ENCODE data around the gene HMGCS2. TPM values are rescaled to one million over a fixed set of nuclear protein-coding genes. Genes with fewer than 3 reads are reported as not detected.

HMGCS2 gene
- polyA plus RNA-seq, result 1 to 10 TPM in 1 of 3 donors, under 1 TPM in 2; 0.11 to 4.7 (median 0.67) TPM

- WGBS, 3 donors, result 50 to 74% (median 72%) methylated on average over 8 of the region's 8 CpGs
These were observed at the start of gene HMGCS2 for GRCh38 chr1:119768778-119769177. HMGCS2 (minus strand) TSS chr1:119768905; CDS start chr1:119768844, 61 bp downstream.

GRCh38 chr1:119818181-119818580 is 49.5 kb upstream of the HMGCS2 start:
- WGBS, 3 donors, result 90 to 93% (median 91%) methylated on average over 2 of the region's 2 CpGs
- no peak overlapping the region for H3K27ac ChIP-seq (ENCODE audit: low read depth, low read length)

More at GRCh38 chr1:119768778-119769177, at the start of gene HMGCS2:
- no peak within 1 kb of the TSS for H3K27ac ChIP-seq (ENCODE audit: low read depth, low read length)

- H3K27ac ChIP-seq (ENCODE audit: low read depth, low read length), result no peak overlapping the region
- 53 to 76% (median 60%) methylated on average over 2 of the region's 2 CpGs for WGBS, 3 donors
These were observed 47.7 kb upstream of the HMGCS2 start for GRCh38 chr1:119816407-119816806.

- no peak overlapping the region for H3K27ac ChIP-seq (ENCODE audit: low read depth, low read length)
- 78 to 80% (median 79%) methylated on average over 7 of the region's 7 CpGs for WGBS, 3 donors
These were observed 47.2 kb upstream of the HMGCS2 start for GRCh38 chr1:119815928-119816327.

GRCh38 chr1:119815361-119815760 is 46.7 kb upstream of the HMGCS2 start:
- 79 to 87% (median 86%) methylated on average over 3 of the region's 3 CpGs for WGBS, 3 donors
- no peak overlapping the region for H3K27ac ChIP-seq (ENCODE audit: low read depth, low read length)

- no peak overlapping the region for H3K27ac ChIP-seq (ENCODE audit: low read depth, low read length)
- WGBS, 3 donors, result 66 to 86% (median 72%) methylated on average over 1 of the region's 1 CpG
These were observed 45.6 kb upstream of the HMGCS2 start for GRCh38 chr1:119814288-119814687.

- H3K27ac ChIP-seq (ENCODE audit: low read depth, low read length), result no peak overlapping the region
- 78 to 85% (median 83%) methylated on average over 2 of the region's 2 CpGs for WGBS, 3 donors
These were observed 43.4 kb upstream of the HMGCS2 start for GRCh38 chr1:119811985-119812557.

GRCh38 chr1:119811387-119811786 is 42.7 kb upstream of the HMGCS2 start, which contains the start of gene REG4:
REG4 (minus strand) TSS chr1:119811460; CDS start chr1:119808769, 2,691 bp downstream.
- H3K27ac ChIP-seq (ENCODE audit: low read depth, low read length), result no peak within 1 kb of the TSS
- 77 to 85% (median 83%) methylated on average over 7 of the region's 7 CpGs for WGBS, 3 donors

GRCh38 chr1:119808972-119809550 is 40.4 kb upstream of the HMGCS2 start:
- 0 to 2% (median 1%) methylated on average over 6 of the region's 6 CpGs for WGBS, 3 donors

GRCh38 chr1:119808491-119808890 is 39.8 kb upstream of the HMGCS2 start:
- no peak overlapping the region for H3K27ac ChIP-seq (ENCODE audit: low read depth, low read length)
- 53 to 55% (median 53%) methylated on average over 3 of the region's 3 CpGs for WGBS, 3 donors

More at GRCh38 chr1:119808972-119809550, 40.4 kb upstream of the HMGCS2 start:
- no peak overlapping the region for H3K27ac ChIP-seq (ENCODE audit: low read depth, low read length)

- WGBS, 3 donors, result 31 to 79% (median 74%) methylated on average over 4 of the region's 4 CpGs
These were observed 37.8 kb upstream of the HMGCS2 start for GRCh38 chr1:119806489-119806888.

GRCh38 chr1:119805746-119806145 is 37.0 kb upstream of the HMGCS2 start:
- WGBS, 3 donors, result 93 to 94% (median 94%) methylated on average over 13 of the region's 13 CpGs
- no peak overlapping the region for H3K27ac ChIP-seq (ENCODE audit: low read depth, low read length)

More at GRCh38 chr1:119806489-119806888, 37.8 kb upstream of the HMGCS2 start:
- H3K27ac ChIP-seq (ENCODE audit: low read depth, low read length), result no peak overlapping the region

- WGBS, 3 donors, result 80 to 90% (median 88%) methylated on average over 8 of the region's 8 CpGs
- H3K27ac ChIP-seq (ENCODE audit: low read depth, low read length), result no peak overlapping the region
These were observed 36.5 kb upstream of the HMGCS2 start for GRCh38 chr1:119805247-119805646.

- WGBS, 3 donors, result 37 to 79% (median 74%) methylated on average over 15 of the region's 15 CpGs
- H3K27ac ChIP-seq (ENCODE audit: low read depth, low read length), result no peak overlapping the region
These were observed 31.0 kb upstream of the HMGCS2 start for GRCh38 chr1:119799599-119800177.

- H3K27ac ChIP-seq (ENCODE audit: low read depth, low read length), result no peak overlapping the region
- WGBS, 3 donors, result 74 to 82% (median 79%) methylated on average over 4 of the region's 4 CpGs
These were observed 30.3 kb upstream of the HMGCS2 start for GRCh38 chr1:119799003-119799402.

- no peak overlapping the region for H3K27ac ChIP-seq (ENCODE audit: low read depth, low read length)
- WGBS, 3 donors, result 83 to 92% (median 92%) methylated on average over 7 of the region's 7 CpGs
These were observed 28.9 kb upstream of the HMGCS2 start for GRCh38 chr1:119797606-119798005.

GRCh38 chr1:119797162-119797561 is 28.5 kb upstream of the HMGCS2 start:
- H3K27ac ChIP-seq (ENCODE audit: low read depth, low read length), result no peak overlapping the region
- 61 to 90% (median 70%) methylated on average over 1 of the region's 1 CpG for WGBS, 3 donors

- H3K27ac ChIP-seq (ENCODE audit: low read depth, low read length), result no peak overlapping the region
- WGBS, 3 donors, result 76 to 88% (median 87%) methylated on average over 9 of the region's 9 CpGs
These were observed 26.8 kb upstream of the HMGCS2 start for GRCh38 chr1:119795261-119796200.

- H3K27ac ChIP-seq (ENCODE audit: low read depth, low read length), result no peak overlapping the region
- 71 to 77% (median 73%) methylated on average over 3 of the region's 3 CpGs for WGBS, 3 donors
These were observed 26.2 kb upstream of the HMGCS2 start for GRCh38 chr1:119794876-119795240.
